HUES64 (cell line): ENCODE data around the gene LOX.

Experiments used
- H3K27ac ChIP-seq: 2 replicates; pipeline ENCODE4 v1.7.0; 2013; ENCODE audit warnings: low read depth, low read length, inconsistent platforms
- H3K27me3 ChIP-seq: 2 replicates; pipeline ENCODE4 v1.6.1; 2013; ENCODE audit warnings: mild to moderate bottlenecking, low read length; ENCODE audit not compliant: insufficient read depth
- H3K36me3 ChIP-seq: 2 replicates; pipeline ENCODE4 v1.6.1; 2013; ENCODE audit warnings: mild to moderate bottlenecking, low read length; ENCODE audit not compliant: insufficient read depth
- H3K4me1 ChIP-seq: 2 replicates; pipeline ENCODE4 v1.6.1; 2013; ENCODE audit warnings: mild to moderate bottlenecking, low read length, moderate library complexity; ENCODE audit not compliant: insufficient read depth
- H3K4me3 ChIP-seq: 2 replicates; pipeline ENCODE4 v1.5.1; 2013; ENCODE audit warnings: mild to moderate bottlenecking, low read length, moderate library complexity
- H3K9ac ChIP-seq: 2 replicates; pipeline ENCODE4 v1.6.1; 2013; ENCODE audit warnings: mild to moderate bottlenecking, low read depth, low read length
- H3K9me3 ChIP-seq: 2 replicates; pipeline ENCODE4 v1.6.1; 2013; ENCODE audit warnings: low read depth, low read length; ENCODE audit not compliant: insufficient read depth
- WGBS: fragments of 150-250, 120-280 bp; methylation state at CpG from one replicate; pipeline ENCODE4 v1.1.7; 2013; ENCODE audit warnings: missing lambda C conversion rate; 5-methylcytosine and 5-hydroxymethylcytosine counted together

Gene LOX

DNA sequence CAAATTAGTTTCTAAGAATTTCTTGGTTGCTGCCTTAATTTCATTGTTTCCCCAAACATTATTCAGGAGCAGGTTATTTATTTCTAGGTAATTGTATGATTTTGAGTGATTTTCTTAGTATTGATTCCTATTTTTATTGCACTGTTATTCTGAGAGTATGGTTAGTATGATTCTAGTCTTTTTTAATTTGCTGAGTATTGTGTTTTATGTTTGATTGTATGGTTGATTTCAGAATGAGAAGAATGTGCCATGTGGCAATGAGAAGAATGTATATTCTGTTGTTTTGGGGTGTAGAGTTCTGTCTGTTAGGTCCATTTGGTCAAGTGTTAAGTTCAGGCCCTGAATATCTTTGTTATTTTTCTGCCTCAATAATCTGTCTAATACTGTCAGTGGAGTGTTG is 27.1 kb downstream of the LOX start:
- H3K9me3 ChIP-seq = no peaks in the 10 kb centered on the region
- H3K27me3 ChIP-seq = no peaks in the 10 kb centered on the region
- H3K4me1 ChIP-seq = no peaks in the 10 kb centered on the region
- no peak overlapping the region for H3K4me3 ChIP-seq
- H3K36me3 ChIP-seq = no peaks in the 10 kb centered on the region
- no peak overlapping the region for H3K9ac ChIP-seq
- no peak overlapping the region for H3K27ac ChIP-seq

DNA sequence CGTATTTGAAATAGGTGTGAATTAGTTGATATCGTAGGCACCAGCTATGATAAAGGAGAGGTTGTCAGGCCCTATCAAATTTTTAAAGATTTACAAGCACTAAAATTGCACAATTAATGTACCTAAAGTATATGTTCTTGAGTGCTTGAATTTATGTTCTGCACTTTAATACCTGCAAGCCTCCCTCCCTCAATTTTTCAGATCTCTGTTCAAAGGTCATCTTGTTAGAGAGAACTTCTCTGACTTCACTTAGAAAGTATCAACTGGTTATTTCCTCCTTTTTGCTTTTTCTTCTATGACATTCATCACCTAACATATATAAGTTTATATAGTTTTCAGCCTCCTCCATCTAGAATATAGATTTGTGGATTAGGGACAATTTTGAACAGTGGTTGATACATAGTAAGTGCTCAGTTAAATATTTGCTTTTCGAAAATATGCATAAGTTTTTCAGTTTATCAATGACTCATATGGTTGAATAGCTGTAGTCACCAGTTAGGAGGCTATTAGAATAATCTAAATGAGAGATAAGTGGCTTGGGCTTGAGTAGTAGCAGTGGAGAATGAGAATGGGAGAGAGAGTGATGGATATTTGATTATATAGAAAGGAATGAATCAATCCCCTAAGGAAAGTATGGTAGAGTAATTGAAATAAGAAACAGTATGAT is 37.3 kb downstream of the LOX start:
- H3K36me3 ChIP-seq = 0 out of 2 replicates have a peak, but pooled peaks cover 4% of the 10 kb centered on the region
- no peak overlapping the region for H3K27ac ChIP-seq
- no peaks in the 10 kb centered on the region for H3K27me3 ChIP-seq
- no peaks in the 10 kb centered on the region; the same call in 1 of the 2 replicates for H3K9me3 ChIP-seq
- WGBS = 93% methylated on average over 1 of the region's 3 CpGs
- H3K9ac ChIP-seq = no peak overlapping the region
- H3K4me3 ChIP-seq = no peak overlapping the region
- H3K4me1 ChIP-seq = no peaks in the 10 kb centered on the region

DNA sequence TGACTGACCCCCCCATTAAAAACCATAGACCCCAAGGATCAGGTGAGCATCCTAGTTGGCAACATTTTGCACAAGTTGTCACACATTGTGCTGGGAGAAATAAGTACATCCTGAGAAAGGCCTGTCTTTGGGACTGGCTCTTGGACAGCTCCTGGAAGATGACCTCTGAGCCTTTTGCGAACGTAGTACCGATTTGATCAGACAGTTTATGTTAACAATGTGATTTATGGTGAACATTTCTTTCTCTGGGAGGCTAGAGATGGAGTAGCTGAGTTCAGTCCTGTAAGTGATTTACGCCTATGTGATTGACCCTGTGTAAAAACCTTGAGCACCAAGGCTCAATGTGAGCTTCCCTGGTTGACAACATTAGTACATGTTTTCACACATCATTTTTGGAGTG is 41.7 kb downstream of the LOX start:
- Histone ChIP-seq H3K27ac (no peak overlapping the region), H3K4me1 (no peaks in the 10 kb centered on the region), H3K36me3 (0 out of 2 replicates have a peak, but pooled peaks cover 5% of the 10 kb centered on the region), H3K9me3 (no peaks in the 10 kb centered on the region), H3K9ac (no peak overlapping the region), H3K27me3 (no peaks in the 10 kb centered on the region), H3K4me3 (no peak overlapping the region)
- WGBS = 98% methylated on average over 4 of the region's 4 CpGs

DNA sequence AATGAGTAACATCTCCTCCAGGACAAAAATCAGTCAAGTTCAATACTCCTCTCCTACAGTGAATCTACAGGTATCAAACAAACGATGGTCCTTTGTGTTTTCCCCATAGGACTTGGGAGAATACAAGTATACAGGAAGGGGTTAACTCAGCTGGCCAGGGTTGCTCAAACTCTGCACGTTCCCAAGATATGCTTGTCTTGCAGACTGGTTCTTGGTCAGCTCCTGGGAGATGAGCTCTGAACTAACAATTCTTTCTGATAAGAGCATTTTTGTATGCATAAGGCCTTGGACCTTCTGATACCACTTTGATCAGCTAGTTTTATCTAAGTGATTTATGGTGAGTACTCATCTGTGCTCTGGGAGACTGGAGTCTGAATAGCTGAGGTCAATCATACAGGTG is 42.1 kb downstream of the LOX start:
- Histone ChIP-seq H3K9ac (no peak overlapping the region), H3K36me3 (peaks cover 6% of the 10 kb centered on the region; the same call in 1 of the 2 replicates), H3K4me3 (no peak overlapping the region), H3K9me3 (no peaks in the 10 kb centered on the region), H3K27me3 (no peaks in the 10 kb centered on the region), H3K4me1 (no peaks in the 10 kb centered on the region), H3K27ac (no peak overlapping the region)
- 82% methylated on average over 2 of the region's 2 CpGs for WGBS

DNA sequence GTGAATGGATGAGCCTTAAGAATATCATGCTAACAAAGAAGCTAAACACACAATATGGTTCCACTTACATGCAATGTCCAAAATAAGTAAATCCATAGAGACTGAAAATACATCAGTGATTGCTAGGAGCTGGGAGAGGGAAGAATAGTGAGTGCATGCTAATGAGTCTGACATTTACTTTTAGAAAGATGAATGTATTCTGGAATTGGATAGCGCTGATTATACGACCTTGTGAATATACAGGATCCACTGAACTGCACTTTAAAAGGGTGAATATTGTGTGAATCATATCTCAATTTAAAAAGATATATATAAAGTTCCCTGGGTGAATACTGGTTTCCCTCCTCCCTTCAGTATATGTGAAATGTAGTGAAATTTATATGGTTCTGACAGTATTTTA is 46.2 kb downstream of the LOX start:
- H3K4me1 ChIP-seq = no peaks in the 10 kb centered on the region
- no peak overlapping the region for H3K9ac ChIP-seq
- H3K36me3 ChIP-seq = peaks cover 21% of the 10 kb centered on the region
- WGBS = 100% methylated on average over 2 of the region's 2 CpGs
- no peak overlapping the region for H3K4me3 ChIP-seq
- H3K27ac ChIP-seq = no peak overlapping the region
- no peaks in the 10 kb centered on the region for H3K9me3 ChIP-seq
- no peaks in the 10 kb centered on the region for H3K27me3 ChIP-seq

- Histone ChIP-seq H3K27ac (no peak overlapping the region), H3K4me1 (no peaks in the 10 kb centered on the region), H3K27me3 (no peaks in the 10 kb centered on the region), H3K36me3 (peaks cover 24% of the 10 kb centered on the region), H3K4me3 (no peak overlapping the region), H3K9me3 (no peaks in the 10 kb centered on the region), H3K9ac (no peak overlapping the region)
Observed at GRCh38 chr5:122030251-122030650, 47.8 kb downstream of the LOX start.

- no peaks in the 10 kb centered on the region for H3K9me3 ChIP-seq
- peaks cover 24% of the 10 kb centered on the region for H3K36me3 ChIP-seq
- H3K9ac ChIP-seq = no peak overlapping the region
- H3K27ac ChIP-seq = no peak overlapping the region
- H3K27me3 ChIP-seq = no peaks in the 10 kb centered on the region
- H3K4me1 ChIP-seq = no peaks in the 10 kb centered on the region
- WGBS = no CpG with 5 or more reads among the region's 1 CpG
- no peak overlapping the region for H3K4me3 ChIP-seq
Observed at GRCh38 chr5:122029818-122030217, 48.2 kb downstream of the LOX start.

- Histone ChIP-seq H3K4me3 (no peak overlapping the region), H3K36me3 (peaks cover 62% of the 10 kb centered on the region), H3K9ac (no peak overlapping the region), H3K27ac (no peak overlapping the region), H3K4me1 (peaks cover 12% of the 10 kb centered on the region), H3K27me3 (no peaks in the 10 kb centered on the region), H3K9me3 (no peaks in the 10 kb centered on the region)
- 100% methylated on average over 1 of the region's 2 CpGs for WGBS
Observed at GRCh38 chr5:122022966-122023365, 55.1 kb downstream of the LOX start.

DNA sequence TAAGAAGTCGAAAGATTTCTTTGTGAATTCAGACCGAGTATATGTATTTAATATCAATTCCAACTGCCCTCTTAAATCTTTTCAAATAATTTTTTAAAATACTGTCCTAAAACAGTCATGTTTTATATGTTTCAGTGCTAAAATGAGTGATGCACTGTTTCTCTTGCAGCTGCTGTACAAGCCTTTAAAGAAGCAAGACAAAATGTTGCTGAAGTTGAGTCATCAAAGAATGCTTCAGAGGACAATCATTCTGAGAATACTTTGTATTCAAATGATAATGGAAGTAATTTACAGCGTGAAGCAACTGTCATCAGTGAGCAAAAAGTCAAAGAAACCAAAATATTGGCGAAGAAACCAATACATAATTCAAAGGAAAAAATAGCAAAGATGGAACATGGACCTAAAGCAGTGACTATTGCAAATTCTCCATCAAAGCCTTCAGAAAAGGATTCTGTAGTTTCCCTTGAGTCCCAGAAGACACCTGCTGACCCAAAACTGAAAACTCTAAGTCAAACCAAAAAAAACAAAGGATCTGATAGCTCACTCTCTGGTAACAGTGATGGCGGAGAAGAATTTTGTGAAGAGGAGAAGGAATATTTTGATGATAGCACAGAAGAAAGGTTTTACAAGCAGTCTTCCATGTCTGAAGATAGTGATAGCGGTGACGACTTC is 58.0 kb downstream of the LOX start:
- H3K9ac ChIP-seq = no peak overlapping the region
- WGBS = 71% methylated on average over 7 of the region's 7 CpGs
- H3K36me3 ChIP-seq = peaks cover 47% of the 10 kb centered on the region
- H3K27me3 ChIP-seq = no peaks in the 10 kb centered on the region
- H3K4me3 ChIP-seq = no peak overlapping the region
- H3K27ac ChIP-seq = no peak overlapping the region
- peaks cover 12% of the 10 kb centered on the region for H3K4me1 ChIP-seq
- no peaks in the 10 kb centered on the region for H3K9me3 ChIP-seq

GRCh38 chr5:122015471-122015870 is 62.6 kb downstream of the LOX start:
- H3K36me3 ChIP-seq = peaks cover 8% of the 10 kb centered on the region
- no peak overlapping the region for H3K27ac ChIP-seq
- no peaks in the 10 kb centered on the region for H3K9me3 ChIP-seq
- H3K27me3 ChIP-seq = no peaks in the 10 kb centered on the region
- no peak overlapping the region for H3K9ac ChIP-seq
- peaks cover 12% of the 10 kb centered on the region for H3K4me1 ChIP-seq
- H3K4me3 ChIP-seq = no peak overlapping the region
- WGBS = 99% methylated on average over 4 of the region's 5 CpGs

DNA sequence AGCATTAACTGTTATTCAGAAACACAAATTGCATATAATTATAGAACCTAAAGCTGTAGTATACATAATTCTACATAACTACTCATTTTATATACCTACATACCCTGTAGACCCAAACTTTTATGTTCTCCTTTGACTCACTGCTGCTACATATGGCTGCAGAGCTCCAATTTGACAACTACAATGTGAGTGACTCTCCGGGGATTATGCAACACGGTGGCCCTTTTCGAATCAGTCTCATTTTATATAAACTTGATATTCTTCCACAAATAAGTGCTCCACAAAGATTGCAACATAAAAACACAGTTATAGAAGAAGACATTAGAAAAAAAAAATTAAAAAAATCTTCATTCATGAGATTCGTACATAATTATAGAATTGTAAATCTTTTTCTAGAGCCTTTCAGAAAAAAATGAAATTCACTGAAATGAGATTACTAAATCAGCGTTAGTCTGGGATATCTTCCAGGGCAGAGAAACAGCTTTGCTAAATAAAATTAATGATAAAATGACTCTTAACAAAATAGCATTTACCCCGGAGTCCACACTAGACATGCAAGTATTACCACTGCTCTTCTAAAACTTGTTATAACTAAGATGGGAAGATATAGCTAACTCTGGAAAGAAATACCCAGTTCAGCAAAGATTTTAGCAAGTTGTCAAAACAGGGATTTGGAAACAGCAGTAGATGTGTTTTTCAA is 63.7 kb downstream of the LOX start:
- peaks cover 4% of the 10 kb centered on the region; the same call in 1 of the 2 replicates for H3K4me1 ChIP-seq
- H3K9me3 ChIP-seq = no peaks in the 10 kb centered on the region
- no peaks in the 10 kb centered on the region for H3K27me3 ChIP-seq
- no peak overlapping the region for H3K9ac ChIP-seq
- WGBS = 92% methylated on average over 4 of the region's 6 CpGs
- H3K27ac ChIP-seq = no peak overlapping the region
- H3K36me3 ChIP-seq = no peaks in the 10 kb centered on the region
- no peak overlapping the region for H3K4me3 ChIP-seq
